Muscle of leg (tissue), 11 donors: ENCODE results near the gene KCTD5. TPM values are rescaled to one million over a fixed set of nuclear protein-coding genes. Genes with fewer than 3 reads are reported as not detected.

Source experiments
- DNase-seq: peaks from one replicate; pipeline ENCODE4 v3.0.0; 2013
- H3K27ac ChIP-seq: one replicate; pipeline ENCODE4 v1.5.1; 2013; ENCODE audit warnings: mild to moderate bottlenecking, low read length, control low read depth
- H3K27me3 ChIP-seq: one replicate; pipeline ENCODE4 v1.6.1; 2013; ENCODE audit warnings: low read length; ENCODE audit not compliant: control insufficient read depth, insufficient read depth
- H3K36me3 ChIP-seq: one replicate; pipeline ENCODE4 v1.6.1; 2013; ENCODE audit warnings: low read length; ENCODE audit not compliant: control insufficient read depth, insufficient read depth
- H3K4me1 ChIP-seq: one replicate; pipeline ENCODE4 v1.6.1; 2013; ENCODE audit warnings: low read length; ENCODE audit not compliant: control insufficient read depth, insufficient read depth
- H3K4me3 ChIP-seq: one replicate; pipeline ENCODE4 v1.5.1; 2013; ENCODE audit warnings: low read length, control low read depth
- H3K9me3 ChIP-seq: replicated peaks from 2 replicates; pipeline ENCODE4 v1.6.1; 2013; ENCODE audit warnings: low read depth, low read length; ENCODE audit not compliant: control insufficient read depth
- WGBS: methylation state at CpG from one replicate; pipeline ENCODE4 v1.1.5; 2013; ENCODE audit warnings: missing lambda C conversion rate; ENCODE audit not compliant: insufficient coverage; 5-methylcytosine and 5-hydroxymethylcytosine counted together
- polyA plus RNA-seq, 8 donors: library from polyadenylated mRNA; unstranded; fragments of 120-200 nt; gene quantifications; one replicate each; pipeline versions ENCODE4 v1.2.1 to v1.2.3, GENCODE V29; 2013; ENCODE audit warnings: inconsistent platforms in 1 of 8, low replicate concordance in 1 of 8; ENCODE audit not compliant: insufficient read length in 8 of 8, insufficient read depth in 1 of 8
- total RNA-seq: library from RNA; stranded (reverse); fragments of 120-200 nt; gene quantifications from one replicate; pipeline ENCODE4 v1.2.4, GENCODE V29; 2013

Gene KCTD5
- total and polyA plus RNA-seq, 9 donors = 15.6 to 27.1 (median 22.8) TPM

- H3K9me3 ChIP-seq = no peaks in the 10 kb centered on the region
- peaks cover 41% of the 10 kb centered on the region for H3K36me3 ChIP-seq
- H3K4me3 ChIP-seq = no peak overlapping the region
- 88% methylated on average over 10 of the region's 10 CpGs for WGBS
- H3K27ac ChIP-seq = no peak overlapping the region
- H3K4me1 ChIP-seq = no peaks in the 10 kb centered on the region
- peaks cover 3% of the 10 kb centered on the region for H3K27me3 ChIP-seq
- DNase-seq = peak; percentile 0
Measured at GRCh38 chr16:2709588-2709984, 27.3 kb downstream of the KCTD5 start.

- WGBS = 88% methylated on average over 18 of the region's 20 CpGs
- Histone ChIP-seq H3K36me3 (peaks cover 36% of the 10 kb centered on the region), H3K27me3 (peaks cover 5% of the 10 kb centered on the region), H3K27ac (no peak overlapping the region), H3K4me3 (no peak overlapping the region), H3K4me1 (no peaks in the 10 kb centered on the region), H3K9me3 (no peaks in the 10 kb centered on the region)
- DNase-seq = peak; percentile 0
Measured at GRCh38 chr16:2710021-2710710, 27.8 kb downstream of the KCTD5 start.

- DNase-seq = peak; percentile 3
- Histone ChIP-seq H3K27me3 (peaks cover 6% of the 10 kb centered on the region), H3K36me3 (peaks cover 30% of the 10 kb centered on the region), H3K4me3 (no peak overlapping the region), H3K27ac (no peak overlapping the region), H3K4me1 (peaks cover 2% of the 10 kb centered on the region), H3K9me3 (no peaks in the 10 kb centered on the region)
- WGBS = 75% methylated on average over 8 of the region's 11 CpGs
Measured at GRCh38 chr16:2710711-2711231, 28.4 kb downstream of the KCTD5 start.

DNA sequence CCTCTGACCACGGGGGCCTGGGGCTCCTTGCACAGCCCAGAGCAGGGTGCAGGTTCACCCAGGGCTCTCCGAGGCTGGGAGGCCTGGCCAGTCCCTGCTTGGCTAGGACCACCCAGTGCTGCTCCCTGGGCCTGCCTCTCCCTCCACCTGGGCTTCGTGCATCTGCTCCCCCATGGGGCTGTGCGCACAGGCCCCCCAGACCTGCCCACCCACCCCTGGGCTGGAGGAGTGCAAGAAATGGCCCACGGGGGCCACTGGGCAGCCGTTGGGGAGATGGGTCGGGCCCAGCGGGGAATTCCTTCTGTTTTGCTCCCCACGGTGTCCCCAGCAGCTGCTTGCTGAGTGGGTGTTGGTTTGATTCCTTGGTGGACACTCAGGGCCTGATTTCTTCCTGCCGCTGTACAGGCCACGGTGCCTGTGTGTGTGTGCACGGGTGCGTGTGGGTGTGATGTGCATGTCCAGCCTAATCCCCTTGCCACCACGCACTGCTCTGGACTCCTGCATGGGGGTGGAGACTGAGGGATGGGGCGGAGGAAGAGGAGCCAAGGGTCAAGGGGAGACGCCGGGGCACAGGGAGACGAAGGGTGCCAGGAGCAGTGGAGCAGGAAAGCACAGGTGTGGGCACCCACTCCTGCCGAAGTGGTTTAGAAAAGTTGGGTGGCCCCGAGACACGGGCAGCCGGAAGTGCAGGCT, 29.2 kb downstream of the KCTD5 start:
- Histone ChIP-seq H3K27me3 (peaks cover 8% of the 10 kb centered on the region), H3K4me1 (peaks cover 6% of the 10 kb centered on the region), H3K4me3 (no peak overlapping the region), H3K9me3 (no peaks in the 10 kb centered on the region), H3K36me3 (peaks cover 23% of the 10 kb centered on the region), H3K27ac (no peak overlapping the region)
- DNase-seq = peak; percentile 0
- WGBS = 74% methylated on average over 9 of the region's 22 CpGs

DNA sequence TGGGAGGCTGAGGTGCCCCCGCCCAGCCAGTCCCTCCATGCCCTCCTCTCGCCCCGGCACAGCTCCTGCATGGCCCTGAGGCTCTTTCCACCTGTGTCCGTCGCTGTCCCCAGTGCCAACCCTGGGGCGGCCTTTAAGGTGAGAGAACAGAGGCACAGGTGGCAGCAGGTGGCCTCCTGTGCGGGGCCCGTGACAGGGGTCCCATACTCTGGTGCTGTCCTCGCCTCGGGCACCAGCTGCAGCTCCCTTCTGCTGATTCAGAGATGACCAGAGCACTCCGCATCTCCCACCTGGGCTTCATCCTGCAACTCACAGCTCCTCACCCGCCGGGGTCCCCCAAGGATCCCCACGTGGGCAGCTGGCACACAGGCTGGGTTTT, 29.7 kb downstream of the KCTD5 start:
- H3K27me3 ChIP-seq = peaks cover 8% of the 10 kb centered on the region
- H3K36me3 ChIP-seq = peaks cover 22% of the 10 kb centered on the region
- H3K27ac ChIP-seq = no peak overlapping the region
- WGBS = 69% methylated on average over 10 of the region's 14 CpGs
- no peaks in the 10 kb centered on the region for H3K9me3 ChIP-seq
- peaks cover 6% of the 10 kb centered on the region for H3K4me1 ChIP-seq
- peak; percentile 0 for DNase-seq
- no peak overlapping the region for H3K4me3 ChIP-seq

- WGBS = 70% methylated on average over 15 of the region's 21 CpGs
- Histone ChIP-seq H3K4me1 (peaks cover 6% of the 10 kb centered on the region), H3K4me3 (no peak overlapping the region), H3K9me3 (no peaks in the 10 kb centered on the region), H3K27ac (no peak overlapping the region), H3K36me3 (peaks cover 17% of the 10 kb centered on the region), H3K27me3 (peaks cover 8% of the 10 kb centered on the region)
- DNase-seq = peak; percentile 0
Measured at GRCh38 chr16:2712546-2712945, 30.2 kb downstream of the KCTD5 start.

DNA sequence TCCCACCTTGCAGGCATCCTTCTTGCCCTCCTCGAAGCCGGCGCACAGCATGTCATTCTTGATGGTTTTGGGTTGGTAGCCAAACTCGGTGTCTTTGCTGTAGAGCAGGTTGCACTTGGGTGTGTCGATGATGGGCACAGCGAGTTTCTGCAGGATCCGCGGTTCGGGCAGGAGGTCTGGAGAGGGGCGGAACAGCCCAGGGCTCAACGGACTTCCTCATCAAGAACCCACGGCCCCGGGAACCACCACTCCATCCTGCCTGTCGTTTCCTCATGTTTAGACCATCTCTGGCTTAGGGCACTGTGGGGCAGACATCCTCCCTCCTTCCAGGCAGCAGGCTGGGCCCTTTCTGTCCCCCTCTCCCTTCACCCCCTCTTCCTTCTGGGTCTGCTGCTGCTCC, 31.2 kb downstream of the KCTD5 start:
- H3K36me3 ChIP-seq = peaks cover 10% of the 10 kb centered on the region
- peak; percentile 1 for DNase-seq
- no peak overlapping the region for H3K27ac ChIP-seq
- H3K4me1 ChIP-seq = peaks cover 6% of the 10 kb centered on the region
- H3K9me3 ChIP-seq = no peaks in the 10 kb centered on the region
- 71% methylated on average over 14 of the region's 14 CpGs for WGBS
- no peak overlapping the region for H3K4me3 ChIP-seq
- H3K27me3 ChIP-seq = peaks cover 8% of the 10 kb centered on the region

- peaks cover 8% of the 10 kb centered on the region for H3K27me3 ChIP-seq
- H3K36me3 ChIP-seq = peaks cover 6% of the 10 kb centered on the region
- 82% methylated on average over 23 of the region's 28 CpGs for whole genome bisulfite sequencing
- peaks cover 7% of the 10 kb centered on the region for H3K4me1 ChIP-seq
- DNase-seq = no peak
- H3K27ac ChIP-seq = no peak overlapping the region
- no peak overlapping the region for H3K4me3 ChIP-seq
- no peaks in the 10 kb centered on the region for H3K9me3 ChIP-seq
Measured at GRCh38 chr16:2713985-2714774, 31.9 kb downstream of the KCTD5 start.

- Histone ChIP-seq H3K4me1 (peaks cover 13% of the 10 kb centered on the region), H3K4me3 (no peak overlapping the region), H3K9me3 (no peaks in the 10 kb centered on the region), H3K27ac (no peak overlapping the region), H3K36me3 (no peaks in the 10 kb centered on the region), H3K27me3 (peaks cover 8% of the 10 kb centered on the region)
- 29% methylated on average over 8 of the region's 9 CpGs for WGBS
- DNase-seq = no peak
Measured at GRCh38 chr16:2715064-2715463, 32.7 kb downstream of the KCTD5 start.

DNA sequence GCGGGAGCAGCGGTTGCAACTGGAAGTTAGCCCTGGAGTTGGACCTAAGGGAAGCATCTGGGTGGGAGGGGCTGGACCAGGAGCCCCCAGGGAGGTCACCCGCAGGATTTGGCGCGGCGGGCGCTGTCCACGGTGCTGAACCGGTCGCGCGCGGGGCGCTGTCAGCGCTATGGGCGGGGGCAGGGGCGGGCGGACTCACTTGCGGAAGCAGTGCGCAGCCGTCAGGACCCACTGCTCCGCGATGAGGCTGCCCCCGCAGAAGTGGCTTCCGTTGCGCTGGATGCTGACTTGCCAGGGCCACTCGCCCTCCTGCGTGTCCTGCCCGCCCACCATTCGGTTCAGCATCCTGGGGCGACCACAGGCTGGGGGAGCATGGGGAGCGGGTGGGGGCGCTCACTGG, 33.2 kb downstream of the KCTD5 start:
- Histone ChIP-seq H3K4me3 (no peak overlapping the region), H3K9me3 (no peaks in the 10 kb centered on the region), H3K36me3 (no peaks in the 10 kb centered on the region), H3K4me1 (peaks cover 13% of the 10 kb centered on the region), H3K27ac (no peak overlapping the region), H3K27me3 (peaks cover 8% of the 10 kb centered on the region)
- 4% methylated on average over 33 of the region's 33 CpGs for WGBS
- peak; percentile 68 for DNase-seq
